Measurements from ENCODE around the gene SH3D21. TPM values are rescaled to one million over a fixed set of nuclear protein-coding genes. Genes with fewer than 3 reads are reported as not detected.
A peak's percentile ranks its signal among the peaks of the same experiment; 100 is the strongest.

The SH3D21 gene
- total RNA-seq, 1 donor from 2014 or later: 15.7 TPM

GRCh38 chr1:36279789-36280296 is 26.3 kb upstream of the SH3D21 start:
- Mint-ChIP-seq H3K36me3 (peaks cover 7% of the 10 kb centered on the region), H3K4me1 (ENCODE audit: unreplicated experiment) (peaks cover 12% of the 10 kb centered on the region), H3K9me3 (no peaks in the 10 kb centered on the region), H3K27me3 (no peaks in the 10 kb centered on the region), H3K27ac (no peak overlapping the region), H3K4me3 (no peak overlapping the region)
- TF ChIP-seq, protein P1, sequence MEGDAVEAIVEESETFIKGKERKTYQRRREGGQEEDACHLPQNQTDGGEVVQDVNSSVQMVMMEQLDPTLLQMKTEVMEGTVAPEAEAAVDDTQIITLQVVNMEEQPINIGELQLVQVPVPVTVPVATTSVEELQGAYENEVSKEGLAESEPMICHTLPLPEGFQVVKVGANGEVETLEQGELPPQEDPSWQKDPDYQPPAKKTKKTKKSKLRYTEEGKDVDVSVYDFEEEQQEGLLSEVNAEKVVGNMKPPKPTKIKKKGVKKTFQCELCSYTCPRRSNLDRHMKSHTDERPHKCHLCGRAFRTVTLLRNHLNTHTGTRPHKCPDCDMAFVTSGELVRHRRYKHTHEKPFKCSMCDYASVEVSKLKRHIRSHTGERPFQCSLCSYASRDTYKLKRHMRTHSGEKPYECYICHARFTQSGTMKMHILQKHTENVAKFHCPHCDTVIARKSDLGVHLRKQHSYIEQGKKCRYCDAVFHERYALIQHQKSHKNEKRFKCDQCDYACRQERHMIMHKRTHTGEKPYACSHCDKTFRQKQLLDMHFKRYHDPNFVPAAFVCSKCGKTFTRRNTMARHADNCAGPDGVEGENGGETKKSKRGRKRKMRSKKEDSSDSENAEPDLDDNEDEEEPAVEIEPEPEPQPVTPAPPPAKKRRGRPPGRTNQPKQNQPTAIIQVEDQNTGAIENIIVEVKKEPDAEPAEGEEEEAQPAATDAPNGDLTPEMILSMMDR (conservative IDR thresholded peaks at IDR 0.05): no peak
- no peak for DNase-seq (ENCODE audit: extremely low spot score, unreplicated experiment)

DNA sequence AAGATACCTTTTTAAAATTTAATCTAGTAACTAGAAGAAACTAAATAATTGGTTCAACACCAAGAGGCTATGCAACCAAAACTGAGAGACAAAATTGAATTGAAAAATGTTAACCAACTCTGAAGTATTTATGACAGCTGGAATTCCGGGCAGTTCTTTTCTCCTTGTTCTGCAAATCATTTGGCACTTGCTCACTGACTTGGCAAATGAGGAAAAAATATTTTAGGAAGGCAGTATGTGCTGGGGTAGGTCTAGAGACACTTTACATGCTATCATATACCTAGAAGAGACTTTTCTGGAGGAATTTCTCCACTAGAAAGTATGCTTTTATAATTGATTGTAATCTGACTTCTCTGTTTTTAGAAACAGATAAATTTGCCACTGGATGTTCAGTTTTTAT is 22.1 kb upstream of the SH3D21 start:
- Mint-ChIP-seq H3K9me3 (no peaks in the 10 kb centered on the region), H3K4me1 (ENCODE audit: unreplicated experiment) (peaks cover 18% of the 10 kb centered on the region), H3K27me3 (no peaks in the 10 kb centered on the region), H3K36me3 (peaks cover 23% of the 10 kb centered on the region), H3K27ac (peak overlapping the region; percentile 5), H3K4me3 (no peak overlapping the region)
- TF ChIP-seq, protein P1 (conservative IDR thresholded peaks at IDR 0.05): no peak
- DNase-seq (ENCODE audit: extremely low spot score, unreplicated experiment): no peak

DNA sequence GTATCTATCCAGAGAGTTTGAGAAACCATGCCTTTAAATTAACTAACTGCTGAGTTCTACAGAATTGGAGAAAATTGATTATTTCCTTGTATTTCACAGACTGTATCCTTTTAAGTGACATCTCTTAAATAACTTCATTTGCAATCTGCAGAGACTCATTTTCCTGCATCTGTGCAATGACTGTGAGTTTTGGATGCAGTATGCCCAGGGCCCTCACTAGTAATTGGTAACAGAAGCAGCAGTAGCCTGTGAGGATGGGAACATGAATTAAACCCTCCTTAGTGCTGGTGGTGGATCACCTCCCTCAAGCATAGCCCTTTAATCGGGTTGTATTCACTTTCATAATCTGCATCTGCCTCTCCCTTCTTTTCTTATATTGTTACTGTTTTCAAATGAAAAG is 21.7 kb upstream of the SH3D21 start:
- Mint-ChIP-seq H3K9me3 (no peaks in the 10 kb centered on the region), H3K4me3 (no peak overlapping the region), H3K36me3 (peaks cover 26% of the 10 kb centered on the region), H3K4me1 (ENCODE audit: unreplicated experiment) (peaks cover 18% of the 10 kb centered on the region), H3K27ac (peak overlapping the region; percentile 5), H3K27me3 (no peaks in the 10 kb centered on the region)
- DNase-seq (ENCODE audit: extremely low spot score, unreplicated experiment): no peak
- TF ChIP-seq, protein P1 (conservative IDR thresholded peaks at IDR 0.05): no peak

DNA sequence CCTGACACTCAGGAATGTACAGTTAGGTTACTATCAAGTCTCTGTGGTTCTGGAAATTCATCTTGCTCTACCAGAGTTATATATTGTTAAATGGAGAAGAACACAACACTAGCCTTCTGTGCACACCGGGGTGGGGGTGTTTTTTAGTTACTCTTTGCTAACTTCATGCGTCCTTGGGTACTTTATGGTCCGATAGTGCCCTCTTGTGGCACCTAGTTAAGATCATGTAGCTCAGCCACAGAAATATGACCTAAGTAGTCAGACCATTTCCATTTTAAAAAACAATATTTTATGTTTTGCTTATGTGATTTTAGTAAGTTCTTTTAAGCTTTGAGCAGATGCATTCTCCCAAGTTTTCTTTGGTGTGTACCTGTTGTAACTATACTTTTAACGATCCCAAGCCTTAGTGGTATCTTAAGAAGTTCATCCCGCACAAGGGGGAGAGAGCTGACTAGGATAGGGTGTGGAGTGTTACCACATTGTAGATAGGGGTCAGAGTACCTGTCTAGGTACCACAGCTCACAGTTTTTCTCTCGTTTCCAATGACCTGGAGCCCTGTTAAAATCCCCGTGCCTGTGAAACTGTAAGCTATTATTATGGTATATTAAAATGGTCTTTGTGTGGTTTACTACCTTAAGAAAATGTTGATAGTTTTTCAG is 20.6 kb upstream of the SH3D21 start:
- DNase-seq (ENCODE audit: extremely low spot score, unreplicated experiment): no peak
- no peak overlapping the region for H3K4me3 Mint-ChIP-seq
- H3K27me3 Mint-ChIP-seq: no peaks in the 10 kb centered on the region
- H3K9me3 Mint-ChIP-seq: no peaks in the 10 kb centered on the region
- H3K4me1 Mint-ChIP-seq (ENCODE audit: unreplicated experiment): peaks cover 18% of the 10 kb centered on the region
- peaks cover 28% of the 10 kb centered on the region for H3K36me3 Mint-ChIP-seq
- peak overlapping the region; percentile 82 for H3K27ac Mint-ChIP-seq
- TF ChIP-seq, protein P1 (conservative IDR thresholded peaks at IDR 0.05): peak; percentile 91

GRCh38 chr1:36286802-36287201 is 19.4 kb upstream of the SH3D21 start:
- TF ChIP-seq, protein P1 (conservative IDR thresholded peaks at IDR 0.05): no peak
- H3K36me3 Mint-ChIP-seq: peaks cover 36% of the 10 kb centered on the region
- no peaks in the 10 kb centered on the region for H3K9me3 Mint-ChIP-seq
- H3K4me3 Mint-ChIP-seq: no peak overlapping the region
- peaks cover 18% of the 10 kb centered on the region for H3K4me1 Mint-ChIP-seq (ENCODE audit: unreplicated experiment)
- DNase-seq (ENCODE audit: extremely low spot score, unreplicated experiment): no peak
- H3K27me3 Mint-ChIP-seq: no peaks in the 10 kb centered on the region
- H3K27ac Mint-ChIP-seq: no peak overlapping the region

Data from type B pancreatic cell (in vitro differentiated cells).